HG03520 (cell line): ENCODE results near the gene TUBGCP5.
A peak's percentile ranks its signal among the peaks of the same experiment; 100 is the strongest.

Experiments used
- ATAC-seq: cut with Tn5 transposase; IDR thresholded peaks from one replicate; pipeline ENCODE4 v1.9.1; 2021; ENCODE audit warnings: mild to moderate bottlenecking, moderate library complexity; ENCODE audit not compliant: unreplicated experiment

The TUBGCP5 gene

GRCh38 chr15:22979238-22980188, 59.9 kb downstream of the TUBGCP5 start:
- peak; percentile 61 for ATAC-seq

GRCh38 chr15:22978691-22979237, 60.6 kb downstream of the TUBGCP5 start:
- peak; percentile 19 for ATAC-seq

GRCh38 chr15:22974745-22975144, 64.6 kb downstream of the TUBGCP5 start:
- ATAC-seq = no peak

DNA sequence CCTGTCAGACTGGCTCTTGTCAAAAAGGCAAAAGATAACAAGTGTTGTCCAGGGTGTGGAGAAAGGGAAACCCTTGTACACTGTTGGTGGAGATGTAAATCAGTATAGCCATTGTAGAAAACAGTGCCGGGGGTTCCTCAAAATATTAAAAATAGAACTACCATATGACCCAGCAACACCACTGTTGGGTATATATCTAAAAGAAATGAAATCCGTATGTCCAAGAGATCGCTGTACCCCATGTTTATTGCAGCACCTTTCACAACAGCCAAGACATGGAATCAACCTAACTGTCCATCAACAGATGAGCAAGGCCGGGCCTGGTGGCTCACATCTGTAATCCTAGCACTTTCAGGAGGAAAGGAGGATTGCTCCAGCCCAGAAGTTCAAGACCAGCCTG, 65.4 kb downstream of the TUBGCP5 start:
- ATAC-seq = no peak

DNA sequence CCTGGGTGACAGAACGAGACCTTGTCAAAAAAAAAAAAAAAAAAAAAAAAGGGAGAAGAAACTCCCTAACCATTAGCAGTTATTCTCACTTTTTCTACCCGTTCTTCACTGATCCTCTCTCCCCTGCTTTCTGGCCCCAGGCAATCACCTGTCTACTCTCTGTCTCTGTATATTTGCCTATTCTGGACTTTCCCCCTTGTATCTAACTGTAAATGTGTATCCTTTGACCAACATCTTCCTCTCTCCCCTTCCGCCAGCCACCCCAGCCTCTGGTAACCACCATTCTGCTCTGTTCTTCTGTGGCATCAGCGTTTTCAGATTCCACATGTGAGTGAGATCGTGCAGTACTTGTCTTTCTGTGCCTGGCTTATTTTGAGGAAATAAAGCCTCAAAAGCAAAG, 66.1 kb downstream of the TUBGCP5 start:
- no peak for ATAC-seq

DNA sequence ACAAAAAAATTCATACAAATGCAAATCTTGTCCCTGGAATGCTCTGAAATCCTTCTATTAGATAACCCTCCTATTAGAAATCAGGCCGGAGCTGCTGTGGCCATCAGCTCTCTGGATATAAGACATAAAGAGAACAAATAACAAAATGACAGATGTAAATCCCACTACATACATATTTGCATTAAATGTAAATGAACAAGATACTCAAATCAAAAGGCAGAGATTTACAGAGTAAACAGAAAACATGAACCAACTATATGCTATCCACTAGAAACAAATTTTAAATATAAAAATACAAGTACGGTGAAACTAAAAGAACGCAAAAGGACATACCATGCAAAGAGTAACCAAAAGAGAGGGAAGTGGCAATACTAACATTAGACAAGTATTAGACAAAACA, 69.9 kb downstream of the TUBGCP5 start:
- no peak for ATAC-seq

DNA sequence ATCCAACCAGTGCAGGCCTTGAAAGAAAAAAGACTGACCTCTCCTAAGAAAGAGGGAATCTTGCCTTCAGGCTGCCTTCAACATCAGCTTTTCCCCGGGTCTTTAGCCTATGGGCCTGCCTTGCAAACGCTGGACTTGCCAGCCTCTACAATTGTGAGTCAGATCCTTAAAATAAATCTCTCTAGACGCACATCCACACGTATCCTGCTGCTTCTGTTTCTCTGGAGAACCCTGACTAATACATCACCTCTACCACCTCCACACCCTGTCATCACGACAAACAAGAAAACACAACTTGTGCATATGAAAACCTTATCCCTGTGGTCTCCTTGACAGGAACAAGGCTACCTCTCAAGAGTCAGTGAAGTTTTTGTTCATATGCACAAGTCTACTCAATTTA, 71.0 kb downstream of the TUBGCP5 start:
- no peak for ATAC-seq

DNA sequence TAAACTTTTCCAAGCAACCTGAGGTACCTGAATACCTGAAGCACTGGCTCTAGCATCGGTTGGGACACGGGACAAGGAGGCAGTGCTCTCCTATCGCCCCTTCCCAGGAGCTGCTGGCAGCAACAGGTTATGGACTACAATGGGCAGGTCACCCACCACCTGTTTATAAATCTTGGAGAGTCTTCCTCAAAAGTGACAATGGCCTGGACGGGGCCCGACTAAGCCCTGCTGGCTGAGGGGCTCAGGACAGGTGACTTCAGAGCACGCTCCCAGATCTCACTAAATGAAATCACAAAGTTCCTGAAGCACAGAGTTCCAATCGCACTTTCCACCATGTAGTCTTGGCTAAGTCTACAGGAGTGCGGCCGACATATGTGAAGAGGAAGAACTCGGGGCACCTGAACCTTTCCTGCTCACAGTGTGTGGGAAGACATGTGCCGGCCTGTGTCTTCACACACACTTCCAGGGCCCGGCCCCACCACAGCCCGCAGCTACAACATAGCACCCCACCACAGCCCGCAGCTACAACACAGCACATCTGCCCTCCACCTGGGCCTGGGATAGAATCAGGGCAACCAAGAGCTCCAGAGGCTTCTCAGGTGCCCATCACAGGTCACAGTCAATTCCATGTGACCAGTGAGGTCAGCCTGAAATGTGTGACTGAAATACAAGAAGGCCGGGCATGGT, 72.1 kb downstream of the TUBGCP5 start:
- ATAC-seq = no peak

- no peak for ATAC-seq
Measured at GRCh38 chr15:22966321-22967083, 72.9 kb downstream of the TUBGCP5 start.

DNA sequence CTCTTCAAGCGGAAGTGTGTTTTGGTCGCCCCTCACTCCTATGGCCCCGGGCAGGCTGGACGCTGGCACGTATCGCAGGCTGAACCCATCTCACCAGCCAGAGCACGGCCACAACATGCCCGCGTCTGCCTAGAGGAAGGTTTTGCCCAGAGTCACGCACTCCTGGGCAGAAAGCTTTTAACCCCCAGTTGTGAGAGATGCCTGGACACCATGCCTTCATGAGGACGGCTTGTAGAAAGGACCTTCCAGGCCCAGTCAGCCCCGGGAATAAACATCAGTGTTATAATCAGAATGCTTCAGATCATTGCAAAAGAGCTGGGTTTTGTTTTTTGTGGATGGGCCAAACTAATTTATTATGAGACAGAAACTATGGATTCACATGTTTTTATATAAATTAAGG, 75.7 kb downstream of the TUBGCP5 start:
- no peak for ATAC-seq

DNA sequence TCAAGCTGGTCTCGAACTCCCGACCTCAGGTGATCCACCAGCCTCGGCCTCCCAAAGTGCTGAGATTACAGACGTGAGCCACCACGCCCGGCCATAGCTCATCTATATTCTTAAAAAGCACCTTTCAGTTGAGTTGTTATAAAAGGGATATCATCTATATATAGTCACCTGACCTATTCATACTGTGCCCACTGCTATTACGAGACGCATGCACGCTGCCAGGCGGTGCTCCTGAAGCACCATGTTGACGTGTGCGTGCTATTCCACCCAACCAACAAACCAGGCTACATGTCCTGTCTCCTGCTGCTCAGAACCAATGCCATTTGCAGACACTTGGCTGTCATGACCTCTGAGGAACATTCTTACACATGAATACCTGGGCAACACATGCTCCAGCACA, 76.8 kb downstream of the TUBGCP5 start:
- no peak for ATAC-seq

DNA sequence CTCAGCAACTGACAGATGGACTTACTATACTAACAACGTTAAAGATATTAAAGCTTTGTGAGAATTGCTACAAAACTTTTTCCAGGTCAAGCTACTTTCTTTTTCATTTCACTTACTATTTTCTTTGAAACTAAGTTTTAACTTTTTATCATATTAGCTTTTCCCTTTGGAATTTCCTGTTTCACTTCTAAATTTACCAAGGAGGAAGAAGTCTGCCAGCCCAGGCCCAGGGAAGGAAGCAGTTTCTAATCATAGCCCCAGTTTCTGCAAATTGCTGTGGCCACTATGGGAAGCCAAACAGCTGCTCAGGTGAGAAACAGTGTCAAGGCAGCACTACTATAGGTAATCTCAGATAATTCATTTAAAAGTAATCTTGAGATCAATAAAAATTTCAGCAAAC, 77.6 kb downstream of the TUBGCP5 start:
- ATAC-seq = no peak

DNA sequence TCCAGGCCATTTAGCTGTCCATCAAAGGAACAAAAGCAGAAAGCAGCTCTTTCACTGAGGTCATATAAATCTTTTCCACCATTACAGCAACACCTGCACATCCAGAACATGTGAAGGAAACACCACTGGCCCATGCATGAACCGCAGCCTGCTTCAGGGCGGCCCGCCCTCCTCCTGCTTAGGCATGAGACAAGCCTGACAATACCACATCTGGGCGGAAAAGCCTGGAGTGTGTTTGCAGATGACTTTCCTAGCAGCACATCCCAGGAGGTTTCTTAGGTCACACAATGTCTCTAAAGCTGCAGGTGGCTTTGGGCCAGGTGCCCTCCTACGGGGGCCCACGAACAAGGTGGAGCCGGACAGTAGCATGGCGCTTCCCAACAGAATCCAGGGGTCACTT, 78.8 kb downstream of the TUBGCP5 start:
- ATAC-seq = no peak

GRCh38 chr15:22960126-22960525, 79.2 kb downstream of the TUBGCP5 start:
- no peak for ATAC-seq

- ATAC-seq = no peak
Measured at GRCh38 chr15:22959321-22960101, 79.9 kb downstream of the TUBGCP5 start.

DNA sequence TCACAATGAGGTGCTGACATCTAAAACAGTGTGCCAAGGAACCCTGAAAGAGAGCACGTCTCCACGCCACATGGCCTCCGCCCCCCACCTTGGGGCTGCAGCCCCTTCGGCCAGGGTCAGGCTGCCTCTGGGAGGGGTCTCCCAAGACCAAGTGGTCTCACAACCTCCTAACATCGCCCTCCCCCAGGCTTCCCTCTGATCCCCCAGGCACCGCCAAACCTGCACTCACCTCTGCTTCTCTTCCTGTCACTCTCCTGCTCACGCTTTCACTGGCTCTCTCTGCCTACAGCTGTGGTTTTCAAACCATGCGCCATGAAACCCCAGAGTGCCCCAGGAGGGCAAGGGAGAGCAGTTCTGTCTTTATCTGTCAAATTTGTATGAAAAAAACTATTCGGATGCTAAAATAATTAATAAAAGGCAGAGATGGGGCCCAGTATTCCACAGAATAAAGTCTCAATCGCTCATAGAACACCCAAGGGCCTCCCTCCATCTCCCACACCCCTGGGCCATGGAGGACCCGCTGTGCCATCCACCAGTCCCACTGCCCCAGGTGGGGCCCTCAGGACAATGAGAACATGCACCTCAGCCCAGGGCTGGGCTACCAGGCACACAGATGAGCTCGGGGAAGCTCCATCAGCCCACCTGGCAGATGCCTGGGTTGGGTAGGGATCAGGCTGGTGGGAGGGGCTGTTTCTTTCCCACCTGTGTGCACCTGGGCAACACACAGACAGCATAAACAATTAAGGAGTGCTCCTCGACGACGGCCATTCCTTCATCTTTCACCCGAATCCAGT, 80.7 kb downstream of the TUBGCP5 start:
- ATAC-seq = no peak

- no peak for ATAC-seq
Measured at GRCh38 chr15:22956978-22957260, 82.5 kb downstream of the TUBGCP5 start.

- ATAC-seq = no peak
Measured at GRCh38 chr15:22956257-22956977, 83.0 kb downstream of the TUBGCP5 start.

- no peak for ATAC-seq
Measured at GRCh38 chr15:22955544-22956119, 83.7 kb downstream of the TUBGCP5 start.
